ENCODE measurements around the gene OSGIN1. TPM values are rescaled to one million over a fixed set of nuclear protein-coding genes. Genes with fewer than 3 reads are reported as not detected.

OSGIN1 gene
- total RNA-seq, 4 donors from 2014 or later = 2.7 to 7.2 (median 4.4) TPM

DNA sequence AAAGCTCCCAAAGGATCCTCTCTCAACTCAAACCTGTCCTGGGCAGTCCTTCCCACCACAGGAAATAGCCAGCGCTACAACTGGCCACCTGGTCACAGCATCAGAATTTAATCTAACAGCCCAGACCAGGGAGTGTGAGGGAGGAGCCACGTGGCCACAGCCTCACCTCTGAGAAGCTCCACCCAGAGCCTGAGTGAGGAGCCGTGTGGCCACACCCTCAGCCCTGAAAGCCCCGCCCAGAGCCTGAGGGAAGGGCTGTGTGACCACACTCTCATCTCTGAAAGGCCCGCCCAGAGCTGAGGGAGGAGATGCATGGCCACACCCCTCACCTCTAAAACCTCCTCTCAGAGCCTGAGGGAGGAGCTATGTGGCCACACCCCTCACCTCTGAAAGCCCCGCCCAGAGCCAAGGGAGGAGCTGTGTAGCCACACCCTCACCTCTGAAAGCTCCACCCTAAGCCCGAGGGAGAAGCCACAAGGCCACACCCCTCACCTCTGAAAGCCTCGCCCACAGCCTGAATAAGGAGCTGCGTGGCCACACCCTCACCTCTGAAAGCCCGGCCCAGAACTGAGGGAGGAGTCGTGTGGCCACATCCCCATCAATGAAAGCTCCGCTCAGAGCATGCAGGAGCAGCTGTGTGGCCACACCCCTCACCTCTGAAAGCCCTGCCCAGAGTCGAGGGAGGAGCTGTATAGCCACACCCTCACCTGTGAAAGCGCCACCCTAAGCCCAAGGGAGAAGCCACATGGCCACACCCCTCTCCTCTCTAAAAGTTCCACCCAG is 60.9 kb downstream of the OSGIN1 start:
- no peak for TF ChIP-seq CTCF (IDR thresholded peaks at IDR 0.05; ENCODE audit: low read depth)

- no peak for TF ChIP-seq CTCF (IDR thresholded peaks at IDR 0.05; ENCODE audit: low read depth)
These were observed 61.7 kb downstream of the OSGIN1 start for GRCh38 chr16:84014570-84015327.

DNA sequence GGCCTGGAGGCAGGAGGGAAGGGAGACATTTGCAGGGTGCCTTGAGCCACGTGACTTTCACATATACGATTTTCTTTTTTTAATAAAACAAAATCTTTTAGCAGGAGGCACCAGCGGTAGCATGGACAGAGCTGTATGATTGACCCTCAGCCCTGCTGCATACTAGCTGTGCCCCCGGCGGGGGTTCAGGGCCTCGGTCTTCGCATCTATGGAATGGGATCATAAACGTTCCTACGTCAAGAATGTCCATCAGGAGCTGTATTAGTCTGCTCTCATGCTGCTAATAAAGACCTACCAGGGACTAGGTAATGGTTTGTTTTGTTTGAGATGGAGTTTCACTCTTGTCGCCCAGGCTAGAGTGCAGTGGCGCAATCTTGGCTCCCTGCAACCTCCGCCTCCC is 62.4 kb downstream of the OSGIN1 start:
- TF ChIP-seq CTCF (IDR thresholded peaks at IDR 0.05; ENCODE audit: low read depth) = no peak

Other genes starting within 250 kb of the OSGIN1 start
- 10 to 100 TPM in 2 of 4 donors, 1 to 10 TPM in 2; 4.9 to 29.5 (median 13.1) TPM for gene HSBP1, start 145.3 kb upstream of the OSGIN1 start, total RNA-seq
- gene MLYCD, start 54.1 kb upstream of the OSGIN1 start, total RNA-seq = 10 to 100 TPM; 10.0 to 30.9 (median 11.5) TPM
- not detected for gene NECAB2, start 15.0 kb downstream of the OSGIN1 start, total RNA-seq
- not detected for gene SLC38A8, start 89.6 kb downstream of the OSGIN1 start, total RNA-seq
- gene MBTPS1, start 163.7 kb downstream of the OSGIN1 start, total RNA-seq = 100 to 1,000 TPM in 2 of 4 donors, 10 to 100 TPM in 2; 85.1 to 122 (median 105) TPM
- 10 to 100 TPM; 13.9 to 23.3 (median 20.6) TPM for gene HSDL1, start 191.9 kb downstream of the OSGIN1 start, total RNA-seq
- under 1 TPM in 2 of 4 donors, not detected in 2; 0.44 to 0.85 TPM for gene DNAAF1, start 192.1 kb downstream of the OSGIN1 start, total RNA-seq
- gene TAF1C, start 233.8 kb downstream of the OSGIN1 start, total RNA-seq = 10 to 100 TPM; 15.0 to 99.7 (median 36.5) TPM
- 1 to 10 TPM in 2 of 4 donors, not detected in 2; 3.6 to 4.4 TPM for gene ADAD2, start 237.9 kb downstream of the OSGIN1 start, total RNA-seq